Inferior parietal cortex (tissue), 1 donor: ENCODE measurements around the gene CPXM2.

Experiments
- DNase-seq: peaks from one replicate; pipeline ENCODE4 v3.0.0-alpha.2; 2016; ENCODE audit errors: extremely low spot score

The CPXM2 gene

GRCh38 chr10:123800289-123800688 is 91.3 kb downstream of the CPXM2 start:
- DNase-seq, result no peak

- no peak for DNase-seq
Observed at GRCh38 chr10:123798856-123799255, 92.8 kb downstream of the CPXM2 start.

GRCh38 chr10:123797813-123798212 is 93.8 kb downstream of the CPXM2 start:
- no peak for DNase-seq

GRCh38 chr10:123796736-123797135 is 94.9 kb downstream of the CPXM2 start:
- DNase-seq, result no peak

GRCh38 chr10:123795846-123796590 is 95.6 kb downstream of the CPXM2 start:
- no peak for DNase-seq

- no peak for DNase-seq
Observed at GRCh38 chr10:123795196-123795780, 96.3 kb downstream of the CPXM2 start.

- no peak for DNase-seq
Observed at GRCh38 chr10:123792248-123792978, 99.2 kb downstream of the CPXM2 start.

- no peak for DNase-seq
Observed at GRCh38 chr10:123790132-123790885, 101.3 kb downstream of the CPXM2 start.

GRCh38 chr10:123788981-123789380 is 102.6 kb downstream of the CPXM2 start:
- DNase-seq, result no peak

- DNase-seq, result no peak
Observed at GRCh38 chr10:123787566-123787965, 104.0 kb downstream of the CPXM2 start.

- DNase-seq, result no peak
Observed at GRCh38 chr10:123786896-123787295, 104.7 kb downstream of the CPXM2 start.

GRCh38 chr10:123786306-123786705 is 105.3 kb downstream of the CPXM2 start:
- DNase-seq, result no peak

GRCh38 chr10:123784646-123785045 is 107.0 kb downstream of the CPXM2 start:
- no peak for DNase-seq

- DNase-seq, result no peak
Observed at GRCh38 chr10:123784216-123784615, 107.4 kb downstream of the CPXM2 start.

GRCh38 chr10:123783296-123783695 is 108.3 kb downstream of the CPXM2 start:
- no peak for DNase-seq

- DNase-seq, result no peak
Observed at GRCh38 chr10:123782549-123782948, 109.1 kb downstream of the CPXM2 start.

GRCh38 chr10:123781956-123782500 is 109.6 kb downstream of the CPXM2 start:
- DNase-seq, result no peak

- no peak for DNase-seq
Observed at GRCh38 chr10:123781324-123781900, 110.2 kb downstream of the CPXM2 start.

- DNase-seq, result peak; percentile 36
Observed at GRCh38 chr10:123778719-123779517, 112.7 kb downstream of the CPXM2 start.

- no peak for DNase-seq
Observed at GRCh38 chr10:123777881-123778280, 113.7 kb downstream of the CPXM2 start.
